GM18507 (cell line): ENCODE data around the gene SNX14.

ENCODE experiments used
- DNase-seq: peaks from one replicate; pipeline ENCODE4 v3.0.0; 2011; ENCODE audit warnings: low read depth; ENCODE audit not compliant: insufficient read length; ENCODE audit errors: extremely low spot score
- FAIRE-seq: peaks from 2 replicates; lab custom pipeline; 2011; peaks lifted over from hg19 to GRCh38; lab: Jason Lieb, UNC

Gene SNX14

DNA sequence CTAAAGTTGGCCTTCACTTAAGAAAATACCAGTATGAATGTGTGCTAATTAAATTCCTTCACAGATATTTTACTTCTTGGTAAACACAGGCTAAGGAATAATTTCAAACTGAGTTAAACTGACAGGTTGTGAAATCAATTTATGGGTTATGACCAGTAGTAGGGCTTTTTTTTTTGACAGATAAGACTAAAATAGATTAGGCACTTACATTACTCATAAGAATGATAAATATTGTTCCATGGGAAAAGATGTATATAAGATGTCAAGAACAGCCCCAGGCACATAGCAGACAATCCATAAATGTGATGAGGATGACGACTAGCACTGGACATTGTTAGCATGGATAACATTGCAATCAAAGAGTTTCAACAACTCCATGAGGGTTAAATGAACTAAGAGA lies 120.9 kb downstream of the SNX14 start:
- FAIRE-seq (peak; percentile 5), DNase-seq (no peak)

DNA sequence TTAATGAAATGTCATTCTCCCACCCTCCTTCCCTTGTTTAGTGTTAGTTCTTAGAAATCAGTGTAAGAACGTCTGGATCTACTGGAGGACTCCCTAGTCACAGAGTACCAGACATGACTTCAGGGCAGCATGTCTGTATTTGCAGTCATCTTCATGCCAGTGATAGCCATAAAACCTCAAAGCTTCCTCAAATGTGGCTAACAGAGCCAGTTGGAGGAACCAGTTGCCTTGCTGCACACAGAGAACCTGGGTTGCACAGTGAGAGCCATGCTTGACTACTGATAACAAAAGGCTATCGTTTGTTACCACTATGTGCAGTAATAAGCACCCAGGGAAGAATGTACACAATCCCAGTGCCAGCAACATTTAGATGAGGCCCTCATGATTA lies 123.6 kb downstream of the SNX14 start:
- DNase-seq (no peak), FAIRE-seq (no peak)

DNA sequence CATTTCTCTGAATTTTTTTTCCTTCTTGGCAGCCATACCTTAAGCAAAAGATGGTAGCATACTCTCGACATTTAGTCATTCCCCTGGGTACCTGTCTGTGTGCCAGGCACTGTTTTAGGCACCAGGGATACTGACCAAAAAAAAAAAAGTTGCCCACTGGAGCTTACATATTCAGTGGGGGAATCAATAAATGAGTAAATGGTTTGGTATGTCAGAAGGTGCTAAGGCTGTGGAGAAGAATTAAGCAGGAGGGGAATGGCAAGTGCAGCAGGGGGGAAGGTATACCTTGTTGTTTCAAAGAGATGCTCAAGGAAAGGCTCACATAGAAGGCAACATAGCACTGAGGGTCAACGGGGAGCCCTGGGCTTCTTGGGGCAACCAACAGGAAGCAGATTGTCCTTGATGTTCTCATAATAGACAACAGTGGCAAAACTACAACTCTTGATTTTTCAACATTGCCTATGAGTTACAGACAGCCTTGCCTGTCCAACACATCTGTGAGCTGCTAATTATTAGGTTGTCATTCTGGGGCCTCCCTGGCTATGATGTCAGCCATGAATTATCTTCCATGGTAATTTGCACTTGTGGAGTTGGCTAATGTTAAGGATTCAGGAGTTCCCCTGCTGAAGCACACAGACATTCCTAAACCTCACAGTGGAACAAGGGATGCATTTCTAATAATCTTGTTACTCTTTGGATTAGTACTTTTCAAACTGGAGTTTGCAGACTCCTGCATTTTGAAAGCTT lies 124.2 kb downstream of the SNX14 start:
- no peak for DNase-seq
- no peak for FAIRE-seq

DNA sequence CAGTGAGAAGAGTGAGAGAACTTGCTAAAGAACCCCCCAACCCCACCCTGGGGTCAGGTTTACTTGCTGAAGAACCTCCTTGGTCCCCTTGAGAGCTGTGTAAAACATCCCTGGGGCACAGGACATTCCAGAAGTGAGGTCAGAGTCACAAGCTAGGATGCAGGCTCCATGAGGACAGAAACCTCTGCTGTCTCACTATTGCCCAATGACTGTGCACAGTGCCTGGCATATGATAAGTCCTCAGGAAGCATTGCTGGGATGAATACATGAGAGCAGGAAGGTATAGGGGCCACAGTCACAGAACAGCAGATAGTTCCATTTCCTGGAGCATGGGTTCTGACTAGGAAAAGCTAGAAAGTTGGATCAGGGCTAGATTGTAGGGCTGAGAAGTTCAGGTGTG lies 125.3 kb downstream of the SNX14 start:
- FAIRE-seq = no peak
- no peak for DNase-seq

DNA sequence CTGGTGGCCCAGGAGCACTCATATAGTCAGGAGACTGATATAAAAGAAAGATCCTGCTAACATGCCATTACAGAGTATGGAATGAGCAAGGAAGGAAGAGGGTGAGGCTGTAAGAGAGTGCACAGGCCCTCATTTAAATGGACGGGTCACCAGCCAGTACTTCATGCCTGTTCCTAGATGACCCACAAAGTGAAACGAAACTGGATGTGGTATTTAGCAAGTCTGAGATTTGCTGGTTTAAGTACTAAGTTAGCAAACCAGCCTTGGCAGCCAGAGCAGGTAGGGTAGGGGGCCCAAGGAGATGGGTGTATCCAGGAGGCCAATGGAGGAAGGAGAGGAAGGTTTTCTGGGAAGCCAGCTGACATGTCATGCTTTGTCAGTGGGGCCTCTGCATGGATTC lies 127.9 kb downstream of the SNX14 start:
- FAIRE-seq (peak; percentile 57), DNase-seq (no peak)

DNA sequence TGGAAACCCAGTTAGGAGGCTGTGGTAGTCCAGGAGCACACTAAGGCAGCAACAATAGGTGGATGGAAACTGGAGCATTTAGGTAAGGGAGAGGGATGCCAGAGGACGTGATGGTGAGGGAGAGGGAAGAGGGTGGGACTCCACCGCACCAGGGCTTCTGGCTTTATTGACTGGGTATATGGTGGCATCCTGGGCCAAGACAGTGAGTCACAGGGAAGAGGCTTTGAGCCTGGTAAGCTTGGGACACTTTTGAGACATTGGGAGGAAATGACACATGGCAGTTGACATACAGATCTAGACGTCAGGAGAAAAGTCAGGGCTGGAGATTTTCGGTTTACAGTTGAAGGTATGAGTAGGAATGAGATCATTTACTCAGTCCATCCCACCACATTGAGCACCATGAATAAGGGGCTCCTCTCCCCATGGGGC lies 128.9 kb downstream of the SNX14 start:
- DNase-seq (no peak), FAIRE-seq (no peak)

DNA sequence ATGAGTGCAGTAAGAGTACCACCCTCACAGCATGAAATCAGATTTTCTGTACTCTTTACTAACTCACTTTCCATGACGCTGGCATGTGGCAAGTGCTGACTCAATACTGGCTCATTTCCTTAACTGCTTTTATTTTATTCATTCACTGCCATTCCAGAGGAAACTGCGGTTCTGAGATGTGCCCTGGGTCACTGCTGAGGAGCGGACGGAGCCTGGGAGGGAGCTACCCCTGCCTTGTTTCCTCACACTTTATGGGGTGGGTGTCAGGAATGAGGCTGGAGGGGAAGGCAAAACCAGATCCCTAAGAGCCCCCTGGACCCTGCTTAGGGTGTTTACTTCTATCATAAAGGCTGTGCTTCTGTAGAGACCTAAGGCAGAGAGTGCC lies 129.4 kb downstream of the SNX14 start:
- FAIRE-seq (no peak), DNase-seq (no peak)

DNA sequence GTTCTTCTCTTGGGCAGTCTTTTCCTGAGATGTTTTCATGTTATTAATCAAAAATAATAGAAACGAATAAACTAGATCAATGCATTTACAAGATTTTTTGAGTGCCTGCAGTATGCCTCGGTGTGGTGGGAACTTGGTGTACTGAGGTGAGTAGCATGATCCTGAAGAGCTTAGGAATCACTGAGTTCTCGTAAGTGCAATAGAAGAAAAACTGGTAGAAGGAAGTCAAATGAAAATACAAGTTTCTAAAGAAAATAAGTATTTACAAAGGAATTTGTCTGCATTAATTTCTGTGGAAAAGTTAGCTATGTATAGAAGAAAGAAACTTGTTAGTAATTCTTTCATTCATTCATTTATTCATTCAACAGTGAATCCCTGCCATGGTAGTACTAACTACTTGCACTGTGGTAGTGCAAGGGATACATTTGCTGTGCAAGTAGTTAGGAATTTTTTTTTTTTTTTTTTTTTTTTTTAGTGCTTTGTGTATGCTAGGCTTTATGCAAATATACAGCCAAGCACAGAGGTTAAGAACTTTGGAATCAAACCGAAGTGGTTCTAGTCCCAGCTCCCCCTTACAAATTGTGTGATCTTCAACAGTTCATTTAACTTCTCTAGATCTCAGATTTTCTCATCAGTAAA lies 129.9 kb downstream of the SNX14 start:
- DNase-seq (no peak), FAIRE-seq (no peak)

DNA sequence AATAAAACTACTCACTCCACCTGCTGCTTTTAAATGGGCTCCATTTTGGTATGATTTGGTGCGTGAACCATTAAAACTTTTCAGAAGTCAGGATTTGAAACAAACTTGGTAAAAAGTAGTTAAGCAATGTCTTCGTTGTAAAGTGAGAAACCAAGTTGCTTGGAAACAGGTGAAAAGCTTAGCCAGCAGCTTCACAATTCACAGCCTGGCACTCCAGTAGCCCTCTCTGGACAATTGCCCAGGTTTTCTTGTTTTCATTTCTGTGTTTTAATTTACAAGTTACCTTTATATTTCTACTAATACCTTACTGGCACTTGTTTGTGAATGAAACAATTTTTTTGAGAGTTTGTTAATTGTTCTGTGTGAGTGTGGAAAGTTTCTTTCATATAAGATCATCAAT lies 131.0 kb downstream of the SNX14 start:
- FAIRE-seq = no peak
- no peak for DNase-seq

DNA sequence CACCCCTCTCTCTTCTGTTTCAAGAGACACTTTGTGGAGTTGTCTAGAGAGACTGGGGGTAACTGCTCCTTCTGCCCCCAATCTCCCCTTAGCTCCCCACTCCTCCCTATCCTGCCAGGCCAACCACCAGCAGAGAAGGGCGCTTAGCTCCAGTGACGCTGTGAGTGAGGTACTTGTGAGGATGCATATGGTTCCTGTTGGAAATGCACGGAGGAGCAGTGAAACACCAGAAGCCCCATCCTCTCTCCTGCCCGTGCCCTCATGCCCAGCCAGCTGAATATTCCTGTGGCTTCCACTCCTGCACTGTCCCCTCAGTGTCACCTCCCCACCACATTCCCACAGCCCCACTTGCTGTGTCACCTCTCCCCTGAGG lies 131.9 kb downstream of the SNX14 start:
- no peak for FAIRE-seq

DNA sequence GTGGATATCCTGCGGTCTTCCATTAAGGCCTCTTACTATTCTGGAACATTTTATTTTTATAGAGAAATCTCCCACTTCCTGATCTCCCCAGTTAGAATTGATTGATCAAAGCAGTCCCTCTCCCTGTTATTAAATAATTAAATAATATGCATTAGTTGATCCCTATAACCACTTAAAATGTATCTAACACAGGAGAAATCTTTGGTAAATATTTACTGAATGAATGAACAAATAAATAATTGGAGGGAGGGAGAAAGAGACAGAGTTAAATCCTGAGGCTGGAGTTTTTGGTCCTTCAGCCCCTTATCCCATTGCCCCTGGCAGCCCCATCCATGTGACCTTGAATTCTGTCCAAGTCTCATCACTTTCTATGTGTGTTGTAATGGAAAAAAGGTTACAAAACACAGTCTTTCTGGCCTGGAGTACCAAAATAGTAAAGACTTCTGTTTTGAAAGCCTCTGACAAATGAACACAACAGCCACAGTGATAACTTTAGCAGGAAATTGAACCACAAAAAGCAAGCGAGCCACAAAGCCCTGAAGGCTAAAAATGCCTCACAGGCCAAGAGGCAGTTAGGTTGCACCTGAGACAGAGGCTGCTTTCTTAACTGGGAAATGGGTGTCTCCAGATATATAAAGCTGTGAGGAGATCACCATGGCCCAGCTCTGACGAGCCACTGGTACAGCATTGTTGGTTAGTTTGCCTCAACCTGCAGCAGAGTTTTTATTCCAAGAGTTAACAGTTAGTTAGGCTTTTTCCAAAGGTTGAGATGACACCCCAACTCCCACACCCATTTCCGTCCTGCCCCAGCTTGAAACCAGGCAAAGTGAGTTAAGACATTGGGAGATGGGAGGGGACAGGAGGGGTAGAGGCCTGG lies 132.5 kb downstream of the SNX14 start:
- DNase-seq (no peak), FAIRE-seq (peak; percentile 92)

More for the DNA sequence above, 131.9 kb downstream of the SNX14 start:
- no peak for DNase-seq

DNA sequence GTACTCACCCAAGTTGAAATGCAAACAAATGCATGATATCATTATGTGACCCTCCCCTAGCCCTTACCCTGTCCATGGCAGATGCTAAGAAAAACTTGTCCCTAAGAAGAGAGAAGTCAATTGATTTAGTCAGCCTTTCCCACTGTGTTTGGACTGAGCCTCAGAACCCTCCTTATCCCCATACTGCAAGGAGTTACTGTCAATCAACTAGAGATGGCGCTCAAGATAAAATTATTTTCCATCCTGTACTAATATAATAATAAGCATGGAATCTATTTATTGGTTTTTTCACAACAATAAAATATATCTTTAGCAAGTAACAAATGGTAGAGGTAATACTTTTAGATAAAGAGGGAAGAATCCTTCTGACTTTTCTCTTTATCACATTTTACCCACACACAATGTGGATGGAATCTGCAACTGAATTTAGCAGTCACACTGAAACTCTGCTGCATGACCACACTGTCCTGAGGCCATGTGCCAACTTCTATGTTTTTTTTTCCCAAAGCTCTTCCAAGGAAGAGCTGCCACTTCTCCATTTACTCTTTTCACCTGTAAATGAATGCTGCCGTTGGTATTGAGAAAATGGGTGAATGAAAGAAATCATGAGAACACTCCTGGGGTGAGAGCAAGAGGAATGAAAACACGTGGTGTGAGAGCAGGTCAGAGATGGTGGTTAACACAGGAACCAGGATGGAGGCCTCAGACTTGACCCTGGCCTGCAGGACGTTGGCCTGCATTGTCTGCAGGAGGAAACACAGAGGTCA lies 133.3 kb downstream of the SNX14 start:
- FAIRE-seq = peak; percentile 45
- no peak for DNase-seq

DNA sequence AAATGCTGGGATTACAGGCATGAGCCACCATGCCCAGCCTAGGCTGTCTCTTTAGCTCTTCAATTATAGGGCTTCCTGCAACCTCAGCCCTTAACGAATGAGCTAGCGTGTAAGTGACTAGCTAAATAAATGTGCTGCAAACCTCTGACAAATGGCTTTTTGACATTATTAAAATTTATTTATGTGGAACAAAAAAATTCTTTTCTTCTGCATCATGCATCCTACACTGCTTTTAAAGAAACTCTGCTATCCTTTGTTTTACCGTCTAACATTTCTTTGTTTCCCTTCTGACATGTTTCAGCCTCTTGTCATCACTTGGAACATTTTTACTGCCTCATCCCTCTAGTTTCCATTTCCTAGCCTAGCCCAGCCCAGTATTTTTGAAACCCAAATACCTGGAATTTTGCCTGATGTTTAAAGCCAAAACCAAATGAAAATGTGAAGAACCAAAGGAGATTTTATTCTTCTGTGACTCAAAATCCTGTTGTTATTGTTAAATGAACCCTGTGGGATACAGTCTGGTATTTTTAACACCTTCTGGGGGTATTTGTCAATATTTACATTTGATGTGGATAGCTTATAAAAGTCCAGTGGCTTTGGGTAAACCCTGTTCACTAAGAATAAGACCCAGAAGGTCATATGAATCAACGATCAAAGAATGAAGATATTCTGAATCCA lies 134.3 kb downstream of the SNX14 start:
- no peak for FAIRE-seq
- DNase-seq = no peak

DNA sequence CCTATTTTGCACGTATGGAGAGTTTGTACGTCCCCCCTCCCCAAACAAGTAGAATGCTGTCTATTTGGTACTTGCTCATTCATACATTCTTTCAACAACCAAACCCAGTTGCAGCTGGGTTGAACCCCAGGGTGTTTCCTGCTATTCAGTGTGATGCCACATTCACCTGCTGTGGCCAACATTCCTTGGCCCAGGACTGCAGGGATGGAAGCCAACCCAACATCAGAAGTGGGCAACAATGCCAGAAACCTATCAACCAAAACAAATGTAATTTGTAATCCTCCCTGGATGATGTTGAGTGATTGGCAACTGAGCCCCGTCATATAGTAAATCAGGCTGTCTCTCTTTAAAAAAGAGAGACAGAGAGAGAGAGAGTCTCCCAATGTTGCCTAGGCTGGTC lies 134.9 kb downstream of the SNX14 start:
- DNase-seq (no peak), FAIRE-seq (no peak)

DNA sequence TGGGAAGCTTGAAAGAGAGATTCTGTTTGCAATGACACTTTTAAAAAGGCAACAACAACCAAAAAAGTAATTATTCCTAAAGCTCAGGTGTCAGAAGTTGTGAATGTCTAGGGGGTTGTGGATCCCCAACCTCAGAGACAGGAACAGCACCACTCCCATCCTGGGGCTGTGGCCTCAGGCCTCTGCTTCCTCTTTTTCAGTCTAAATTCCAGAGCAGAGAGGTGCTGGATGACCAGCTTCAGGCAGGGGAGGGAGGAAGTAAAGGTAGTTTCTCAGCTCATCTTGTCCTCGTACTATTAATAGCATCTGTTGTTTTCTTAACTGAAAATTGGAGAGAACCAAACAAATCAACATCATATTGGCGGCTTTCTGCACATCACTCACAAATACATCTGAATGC lies 135.5 kb downstream of the SNX14 start:
- FAIRE-seq (no peak), DNase-seq (no peak)

DNA sequence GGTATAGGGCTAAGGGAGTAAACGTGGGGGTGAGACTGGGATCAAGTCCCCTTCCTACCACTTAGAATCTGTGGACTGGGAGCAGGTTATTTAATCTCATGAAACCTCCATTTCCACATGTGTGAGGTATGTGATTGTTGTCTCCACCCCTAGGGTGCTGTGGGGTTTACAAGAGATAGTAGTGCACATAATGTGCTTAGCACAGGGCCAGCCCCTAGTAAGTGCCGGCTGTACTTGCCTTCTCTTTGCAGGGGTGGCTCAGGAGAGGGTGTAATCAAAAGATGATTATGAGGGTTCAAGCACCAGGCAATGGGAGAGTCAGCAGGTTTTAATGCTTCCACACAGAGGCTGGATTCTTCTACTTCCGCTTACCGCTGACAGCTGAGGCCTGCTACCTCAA lies 136.9 kb downstream of the SNX14 start:
- no peak for FAIRE-seq
- no peak for DNase-seq
